ENCODE measurements around the gene RB1.

RB1 gene

DNA sequence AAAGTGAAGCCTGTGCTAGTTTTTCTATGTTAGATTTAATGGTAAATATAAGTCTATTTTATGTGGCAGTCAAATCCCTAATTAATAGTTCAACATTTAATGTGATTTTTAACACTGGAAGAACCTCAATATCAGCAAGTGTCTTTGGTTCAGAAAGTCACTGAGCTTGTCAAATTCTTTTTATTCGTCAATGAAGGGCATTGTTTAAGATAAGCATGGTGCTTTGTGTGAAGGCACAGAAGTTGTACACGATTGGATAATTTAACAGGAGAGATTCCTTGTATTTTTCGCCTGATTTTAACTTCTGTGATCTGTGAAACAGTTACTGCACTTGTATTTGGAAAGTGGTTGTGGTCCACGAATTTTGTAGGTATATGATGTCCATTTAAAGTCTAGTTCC lies 30.2 kb upstream of the RB1 start:
- TF ChIP-seq, protein P1, sequence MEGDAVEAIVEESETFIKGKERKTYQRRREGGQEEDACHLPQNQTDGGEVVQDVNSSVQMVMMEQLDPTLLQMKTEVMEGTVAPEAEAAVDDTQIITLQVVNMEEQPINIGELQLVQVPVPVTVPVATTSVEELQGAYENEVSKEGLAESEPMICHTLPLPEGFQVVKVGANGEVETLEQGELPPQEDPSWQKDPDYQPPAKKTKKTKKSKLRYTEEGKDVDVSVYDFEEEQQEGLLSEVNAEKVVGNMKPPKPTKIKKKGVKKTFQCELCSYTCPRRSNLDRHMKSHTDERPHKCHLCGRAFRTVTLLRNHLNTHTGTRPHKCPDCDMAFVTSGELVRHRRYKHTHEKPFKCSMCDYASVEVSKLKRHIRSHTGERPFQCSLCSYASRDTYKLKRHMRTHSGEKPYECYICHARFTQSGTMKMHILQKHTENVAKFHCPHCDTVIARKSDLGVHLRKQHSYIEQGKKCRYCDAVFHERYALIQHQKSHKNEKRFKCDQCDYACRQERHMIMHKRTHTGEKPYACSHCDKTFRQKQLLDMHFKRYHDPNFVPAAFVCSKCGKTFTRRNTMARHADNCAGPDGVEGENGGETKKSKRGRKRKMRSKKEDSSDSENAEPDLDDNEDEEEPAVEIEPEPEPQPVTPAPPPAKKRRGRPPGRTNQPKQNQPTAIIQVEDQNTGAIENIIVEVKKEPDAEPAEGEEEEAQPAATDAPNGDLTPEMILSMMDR (IDR thresholded peaks at IDR 0.05; ENCODE audit: extremely low read depth, missing control alignments) = no peak
- no peak for DNase-seq (ENCODE audit: low spot score)

DNA sequence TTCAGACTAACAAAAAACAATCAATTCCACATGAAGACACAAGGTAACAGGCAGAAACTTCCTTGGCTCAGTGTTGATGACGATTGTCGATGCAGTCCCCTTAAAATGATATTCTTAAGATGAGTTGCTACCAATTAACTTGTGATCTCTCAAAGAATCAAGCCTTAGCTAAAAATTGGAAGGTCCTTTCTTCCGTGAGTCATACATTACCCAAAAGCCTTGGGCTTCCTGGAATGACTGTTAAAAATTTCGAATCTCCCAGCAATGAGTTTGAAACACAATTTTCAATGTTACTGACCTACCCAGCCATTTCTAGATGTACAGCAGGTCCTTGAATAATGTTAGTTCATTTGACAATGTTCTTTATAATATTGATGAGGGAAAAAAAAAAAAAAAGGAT lies 28.0 kb upstream of the RB1 start:
- no peak for DNase-seq (ENCODE audit: low spot score)
- TF ChIP-seq, protein P1 (IDR thresholded peaks at IDR 0.05; ENCODE audit: extremely low read depth, missing control alignments) = no peak

DNA sequence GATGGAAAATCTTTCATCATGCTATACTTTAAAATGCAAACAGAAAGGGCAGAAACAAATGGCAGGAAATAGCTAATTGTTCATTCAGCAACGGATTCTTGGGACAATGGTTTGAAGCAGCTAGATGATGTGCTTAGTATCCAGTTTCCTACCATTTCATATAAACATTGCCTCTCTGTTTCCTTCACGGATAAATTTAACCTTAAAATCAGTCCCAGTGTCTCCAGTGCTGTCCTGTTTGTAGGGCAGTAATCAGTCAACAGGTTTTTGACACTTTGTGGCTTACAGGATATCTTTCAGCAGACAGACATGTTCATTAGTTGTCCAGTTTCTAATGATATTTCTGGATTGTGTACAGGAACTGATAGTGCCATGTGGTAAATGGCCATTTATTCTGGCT lies 24.7 kb upstream of the RB1 start:
- DNase-seq (ENCODE audit: low spot score) = no peak
- TF ChIP-seq, protein P1 (IDR thresholded peaks at IDR 0.05; ENCODE audit: extremely low read depth, missing control alignments) = no peak

DNA sequence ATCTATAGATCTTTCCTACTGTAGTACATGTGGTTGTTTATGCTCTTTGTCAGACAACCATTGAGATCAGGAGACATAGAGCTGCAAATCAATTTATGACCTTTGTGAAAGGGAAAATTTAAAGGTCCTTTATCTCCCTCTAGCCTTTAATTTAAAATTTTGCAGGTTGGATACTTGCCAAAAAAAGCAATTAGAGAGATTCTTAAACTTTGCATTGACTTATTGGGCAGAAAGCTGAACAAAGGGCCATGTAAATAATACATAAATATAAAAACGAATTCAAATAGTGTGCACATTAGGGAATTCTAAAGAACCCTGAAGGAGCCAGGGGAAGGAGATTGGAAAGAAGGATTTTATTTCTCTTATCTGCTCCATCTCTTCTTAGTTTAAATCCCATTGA lies 22.0 kb upstream of the RB1 start:
- TF ChIP-seq, protein P1 (IDR thresholded peaks at IDR 0.05; ENCODE audit: extremely low read depth, missing control alignments) = no peak
- DNase-seq (ENCODE audit: low spot score) = no peak

DNA sequence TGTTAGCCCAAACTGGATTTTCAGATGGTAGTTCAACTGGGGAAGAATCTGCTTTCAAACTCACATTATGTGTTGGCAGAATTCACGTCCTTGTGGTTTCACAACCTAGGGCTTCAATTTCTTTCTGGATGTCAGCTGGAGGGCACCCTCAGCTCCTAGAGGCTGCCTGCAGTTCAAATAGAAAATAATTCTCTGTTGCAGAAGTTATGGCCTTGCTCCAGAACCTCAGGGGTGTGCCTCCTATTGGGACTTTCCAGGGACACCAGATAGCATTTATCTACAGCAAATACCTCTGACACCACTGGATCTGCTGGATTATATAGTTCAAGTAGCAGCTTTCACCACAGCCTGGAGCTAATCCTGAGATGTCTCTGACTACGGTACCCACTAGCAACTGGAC lies 11.8 kb upstream of the RB1 start:
- DNase-seq (ENCODE audit: low spot score) = no peak
- TF ChIP-seq, protein P1 (IDR thresholded peaks at IDR 0.05; ENCODE audit: extremely low read depth, missing control alignments) = no peak

DNA sequence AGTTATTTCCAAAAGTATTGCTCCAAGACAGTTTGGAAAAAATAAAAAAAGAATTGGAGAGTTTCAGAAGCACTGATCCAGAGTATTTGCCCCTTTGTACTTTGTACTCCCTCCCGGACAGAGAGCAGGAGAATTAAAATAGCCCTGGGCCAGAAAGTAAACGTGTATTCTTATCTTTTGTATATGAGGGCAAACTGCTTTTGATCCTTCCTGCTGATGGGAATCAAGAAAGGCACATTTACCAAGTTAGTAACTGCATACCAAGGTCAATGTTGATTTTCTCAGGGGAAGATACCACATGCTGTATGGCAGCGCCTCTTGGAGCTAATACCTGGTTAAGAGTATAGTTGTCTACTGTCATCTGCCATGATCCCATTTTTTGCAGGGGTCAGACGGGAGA lies 10.9 kb upstream of the RB1 start:
- TF ChIP-seq, protein P1 (IDR thresholded peaks at IDR 0.05; ENCODE audit: extremely low read depth, missing control alignments) = no peak
- DNase-seq (ENCODE audit: low spot score) = no peak

DNA sequence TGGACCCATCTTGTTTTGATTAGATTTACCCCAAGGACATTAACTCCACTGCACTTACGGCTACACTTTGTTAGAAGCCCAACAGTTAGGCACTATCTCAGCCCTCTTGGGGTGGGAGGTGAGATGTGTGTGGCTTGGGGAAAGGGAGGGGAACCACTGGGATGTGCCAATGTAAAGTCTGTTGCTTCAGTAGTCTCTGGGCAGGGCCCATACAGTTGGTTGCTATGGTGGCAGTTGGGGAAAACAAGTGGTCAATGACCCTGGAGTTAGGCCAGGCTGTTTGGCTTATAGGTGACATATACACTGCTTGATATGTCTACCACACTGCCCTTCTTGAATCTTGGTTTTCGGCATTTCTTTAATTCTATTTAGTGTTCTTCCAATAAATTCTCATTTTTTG lies 8.9 kb upstream of the RB1 start:
- TF ChIP-seq, protein P1 (IDR thresholded peaks at IDR 0.05; ENCODE audit: extremely low read depth, missing control alignments) = no peak
- no peak for DNase-seq (ENCODE audit: low spot score)
